SJCRH30 (cell line): Measurements from ENCODE around the gene FERMT1. TPM values are rescaled to one million over a fixed set of nuclear protein-coding genes. Genes with fewer than 3 reads are reported as not detected.
A peak's percentile ranks its signal among the peaks of the same experiment; 100 is the strongest.

Experiments
- DNase-seq, 2 experiments: peaks; one replicate each; pipeline ENCODE4 v3.0.0-alpha.2; 2015 to 2020
- H3K27ac ChIP-seq: fragments of 250-450 bp; sonication (Bioruptor Pico); 2 replicates; pipeline ENCODE4 v1.5.1; 2020; ENCODE audit warnings: mild to moderate bottlenecking, moderate library complexity
- H3K27me3 ChIP-seq: fragments of 250-450 bp; sonication (Bioruptor Pico); 2 replicates; pipeline ENCODE4 v1.5.1; 2020; ENCODE audit warnings: mild to moderate bottlenecking, moderate library complexity
- H3K36me3 ChIP-seq: fragments of 250-450 bp; sonication (Bioruptor Pico); 2 replicates; pipeline ENCODE4 v1.5.1; 2020; ENCODE audit warnings: mild to moderate bottlenecking, moderate library complexity
- H3K4me1 ChIP-seq: fragments of 250-450 bp; sonication (Bioruptor Pico); 2 replicates; pipeline ENCODE4 v1.5.1; 2020; ENCODE audit warnings: mild to moderate bottlenecking, moderate library complexity
- H3K4me3 ChIP-seq: fragments of 250-450 bp; sonication (Bioruptor Pico); 2 replicates; pipeline ENCODE4 v1.5.1; 2020; ENCODE audit warnings: mild to moderate bottlenecking, moderate library complexity
- H3K9me3 ChIP-seq: fragments of 250-450 bp; sonication (Bioruptor Pico); replicated peaks from 2 replicates; pipeline ENCODE4 v1.5.1; 2020; ENCODE audit warnings: mild to moderate bottlenecking, moderate library complexity
- total RNA-seq: library from RNA; depleted of rRNA; stranded (reverse); fragments of >200 nt; shearing (Covaris generic); gene quantifications from 2 replicates; pipeline ENCODE4 v1.2.3, GENCODE V29; 2014

FERMT1 gene
- total RNA-seq, 1 experiment from 2014 or later = 4.7 TPM

DNA sequence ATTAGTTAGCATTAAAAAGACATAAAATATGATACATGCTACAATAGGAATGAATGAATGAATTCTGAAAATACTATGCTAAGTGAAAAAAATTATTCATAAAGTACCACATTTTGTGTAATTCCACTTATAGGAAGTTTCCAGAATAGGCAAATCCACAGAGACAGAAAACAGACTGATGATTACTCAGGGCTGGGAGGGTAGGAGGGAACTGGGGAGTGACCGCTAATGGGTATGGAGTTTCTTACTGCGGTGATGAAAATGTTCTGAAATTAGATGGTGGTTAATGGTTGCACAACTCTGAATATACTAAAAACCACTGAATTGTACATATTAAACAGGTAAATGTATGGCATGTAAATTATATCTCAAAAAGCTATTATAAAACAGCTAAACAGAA, 22.6 kb downstream of the FERMT1 start:
- H3K9me3 ChIP-seq = no peaks in the 10 kb centered on the region
- peaks cover 3% of the 10 kb centered on the region; the same call in 1 of the 2 replicates for H3K36me3 ChIP-seq
- H3K27ac ChIP-seq = no peak overlapping the region
- DNase-seq = no peak
- H3K27me3 ChIP-seq = no peaks in the 10 kb centered on the region
- H3K4me3 ChIP-seq = no peak overlapping the region
- no peaks in the 10 kb centered on the region for H3K4me1 ChIP-seq

DNA sequence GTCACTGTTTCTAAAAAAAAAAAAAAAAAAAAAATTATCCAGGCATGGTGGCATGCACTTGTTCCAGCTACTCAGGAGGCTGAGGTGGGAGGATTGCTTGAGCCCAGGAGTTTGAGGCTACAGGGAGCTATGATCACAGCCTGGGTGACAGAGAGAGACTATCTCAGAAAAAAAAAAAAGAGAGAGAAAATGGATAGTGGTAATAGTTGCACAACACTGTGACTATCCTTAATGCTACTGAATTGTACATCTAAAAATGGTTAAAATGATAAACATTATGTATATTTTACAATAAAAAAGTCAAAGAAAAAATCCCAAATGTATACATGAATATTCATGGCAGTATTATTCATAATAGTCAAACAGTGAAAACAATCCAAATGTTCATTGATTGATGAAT, 23.0 kb downstream of the FERMT1 start:
- Histone ChIP-seq H3K27ac (no peak overlapping the region), H3K27me3 (no peaks in the 10 kb centered on the region), H3K4me3 (no peak overlapping the region), H3K36me3 (peaks cover 3% of the 10 kb centered on the region; the same call in 1 of the 2 replicates), H3K4me1 (no peaks in the 10 kb centered on the region), H3K9me3 (no peaks in the 10 kb centered on the region)
- no peak for DNase-seq

DNA sequence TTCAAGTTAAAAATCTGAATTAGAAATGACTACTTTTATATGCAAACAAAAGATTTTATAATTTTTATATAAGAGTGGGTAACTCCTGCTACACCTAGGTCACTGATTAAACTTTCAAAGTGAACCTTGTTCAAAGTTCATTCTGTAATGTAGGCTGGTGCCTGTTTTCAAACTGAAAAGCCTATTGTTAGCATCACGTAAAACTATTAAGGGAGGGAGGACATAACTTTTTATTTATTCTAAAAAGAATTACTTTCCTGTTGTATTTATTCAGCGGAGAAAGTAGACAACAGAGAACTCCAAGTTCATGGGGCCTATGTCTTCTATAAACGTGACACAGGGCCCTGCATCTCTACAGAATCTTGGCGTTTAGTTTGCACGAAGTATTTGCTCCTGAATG, 27.4 kb downstream of the FERMT1 start:
- H3K9me3 ChIP-seq = no peaks in the 10 kb centered on the region
- peaks cover 11% of the 10 kb centered on the region for H3K36me3 ChIP-seq
- H3K4me3 ChIP-seq = no peak overlapping the region
- DNase-seq = no peak
- no peak overlapping the region for H3K27ac ChIP-seq
- no peaks in the 10 kb centered on the region for H3K4me1 ChIP-seq
- H3K27me3 ChIP-seq = no peaks in the 10 kb centered on the region

DNA sequence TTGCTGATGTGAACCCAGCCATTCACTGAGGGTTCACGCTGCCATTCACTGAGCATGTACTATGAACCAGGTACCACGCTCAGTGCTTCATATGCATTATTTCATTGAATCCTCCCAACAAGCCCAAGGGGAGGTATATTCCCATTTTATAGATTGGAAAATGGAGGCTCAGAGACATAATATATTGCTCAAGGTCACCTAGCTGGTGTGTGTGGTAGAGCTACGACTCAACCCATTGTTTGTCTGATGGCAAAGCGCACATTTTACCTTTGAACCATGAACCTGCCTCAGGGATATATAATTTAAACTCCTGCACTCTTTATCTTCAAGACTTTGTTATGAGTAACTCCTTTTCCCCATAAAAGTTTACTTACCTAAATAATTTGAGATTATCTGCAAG, 28.3 kb downstream of the FERMT1 start:
- H3K4me3 ChIP-seq = no peak overlapping the region
- H3K27ac ChIP-seq = no peak overlapping the region
- H3K9me3 ChIP-seq = no peaks in the 10 kb centered on the region
- DNase-seq = no peak
- no peaks in the 10 kb centered on the region for H3K4me1 ChIP-seq
- no peaks in the 10 kb centered on the region for H3K27me3 ChIP-seq
- peaks cover 11% of the 10 kb centered on the region for H3K36me3 ChIP-seq

DNA sequence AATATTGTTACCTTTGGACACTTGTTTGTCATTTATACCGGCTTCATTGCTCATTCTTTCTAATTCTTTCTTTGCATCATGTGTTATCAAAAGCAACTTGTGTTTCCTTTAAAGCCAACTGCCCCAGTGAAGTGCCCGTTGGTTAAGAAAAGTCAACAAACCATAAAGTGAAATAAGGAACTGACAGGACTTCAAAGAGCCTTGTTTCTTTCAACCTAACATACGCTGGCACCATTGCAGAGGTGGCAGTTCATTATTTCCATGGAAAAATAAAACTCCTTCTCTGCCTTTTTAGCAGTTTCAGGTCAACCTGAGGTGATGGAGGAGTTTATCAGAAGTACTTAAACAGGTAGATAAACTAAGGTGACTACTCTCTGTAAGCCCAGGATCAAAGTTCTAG, 28.8 kb downstream of the FERMT1 start:
- no peaks in the 10 kb centered on the region for H3K9me3 ChIP-seq
- H3K27ac ChIP-seq = no peak overlapping the region
- DNase-seq = no peak
- no peaks in the 10 kb centered on the region for H3K4me1 ChIP-seq
- H3K4me3 ChIP-seq = no peak overlapping the region
- no peaks in the 10 kb centered on the region for H3K27me3 ChIP-seq
- peaks cover 11% of the 10 kb centered on the region for H3K36me3 ChIP-seq

DNA sequence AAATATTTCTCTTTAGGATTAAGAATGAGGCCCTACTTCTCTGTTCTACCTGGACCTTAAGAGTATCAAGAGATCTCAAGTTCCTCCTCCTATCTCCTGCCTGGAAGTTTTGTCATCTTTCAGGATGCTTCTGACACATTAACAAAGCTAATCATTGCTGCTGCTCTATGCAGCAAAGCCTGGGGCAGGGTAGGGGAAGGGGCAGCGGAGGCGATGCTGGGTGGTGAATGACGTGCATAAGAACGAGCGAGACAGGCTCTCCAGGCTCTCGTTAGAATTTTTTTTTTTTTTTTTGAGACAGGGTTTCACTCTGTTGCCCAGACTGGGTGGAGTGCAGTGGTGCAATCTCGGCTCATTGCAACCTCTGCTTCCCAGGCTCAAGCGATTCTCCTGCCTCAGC, 31.2 kb downstream of the FERMT1 start:
- Histone ChIP-seq H3K4me3 (no peak overlapping the region), H3K9me3 (no peaks in the 10 kb centered on the region), H3K36me3 (peaks cover 15% of the 10 kb centered on the region), H3K27ac (no peak overlapping the region), H3K4me1 (no peaks in the 10 kb centered on the region), H3K27me3 (no peaks in the 10 kb centered on the region)
- no peak for DNase-seq

DNA sequence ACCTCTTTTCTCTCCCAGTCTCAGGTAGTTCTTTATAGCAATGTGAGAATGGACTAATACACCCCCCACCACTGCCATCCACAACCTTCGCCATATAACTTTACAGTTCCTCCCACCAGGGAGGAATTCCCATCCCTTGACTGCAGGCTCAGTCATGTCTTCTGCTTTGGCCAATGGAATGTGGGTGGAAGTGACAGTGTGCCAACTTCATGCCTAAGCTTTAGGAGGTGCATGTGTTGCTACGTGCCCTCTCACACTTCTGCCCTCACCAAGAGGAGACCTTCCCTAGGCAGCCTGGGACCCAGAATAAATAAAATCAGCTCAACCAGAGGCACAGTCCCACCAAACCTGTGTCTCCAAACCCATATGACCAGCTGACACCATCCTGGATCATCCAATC, 36.0 kb downstream of the FERMT1 start:
- H3K9me3 ChIP-seq = no peaks in the 10 kb centered on the region
- H3K27me3 ChIP-seq = no peaks in the 10 kb centered on the region
- H3K4me1 ChIP-seq = no peaks in the 10 kb centered on the region
- H3K4me3 ChIP-seq = no peak overlapping the region
- no peak overlapping the region for H3K27ac ChIP-seq
- peaks cover 21% of the 10 kb centered on the region for H3K36me3 ChIP-seq
- DNase-seq = no peak

DNA sequence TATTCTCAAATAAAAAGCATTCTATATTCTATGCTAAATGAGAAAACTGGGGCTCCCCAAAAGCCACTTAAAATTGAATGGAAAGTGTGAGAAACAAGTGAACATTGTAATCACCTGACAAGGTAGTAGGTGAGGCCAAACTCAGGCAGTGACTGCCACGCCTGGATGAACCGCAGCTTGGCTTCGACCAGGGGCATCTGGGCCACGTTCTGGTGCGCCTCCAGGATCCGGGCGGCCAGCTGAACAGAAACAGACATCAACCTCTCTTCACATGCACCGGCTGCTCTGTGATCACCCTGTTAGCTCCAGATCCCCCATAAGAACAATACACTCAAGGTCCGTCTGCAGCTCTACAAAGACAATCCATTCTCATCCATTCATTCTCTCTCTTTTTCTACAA, 38.9 kb downstream of the FERMT1 start:
- Histone ChIP-seq H3K9me3 (no peaks in the 10 kb centered on the region), H3K4me3 (no peak overlapping the region), H3K36me3 (peaks cover 23% of the 10 kb centered on the region), H3K27me3 (no peaks in the 10 kb centered on the region), H3K27ac (no peak overlapping the region), H3K4me1 (no peaks in the 10 kb centered on the region)
- DNase-seq = no peak

DNA sequence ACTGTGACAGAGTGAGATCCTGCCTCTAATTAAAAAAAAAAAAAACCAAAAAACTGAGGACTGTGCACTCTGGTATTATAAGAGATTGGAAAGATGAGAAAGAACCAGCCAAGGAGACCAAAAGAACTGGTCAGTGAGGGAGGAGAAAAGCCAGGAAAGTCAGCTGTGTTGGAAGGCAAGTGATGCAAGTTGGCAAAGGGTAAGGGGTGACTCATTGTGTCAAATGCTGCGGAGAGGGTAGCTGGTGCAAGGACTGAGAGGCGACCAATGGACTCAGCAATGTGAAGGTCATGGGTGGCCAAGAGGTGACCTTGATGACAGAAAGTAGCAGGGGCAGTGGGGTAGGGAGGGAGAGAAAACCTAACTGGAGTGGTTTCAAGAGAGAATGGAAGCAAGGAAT, 41.6 kb downstream of the FERMT1 start:
- no peak for DNase-seq
- no peaks in the 10 kb centered on the region for H3K4me1 ChIP-seq
- H3K9me3 ChIP-seq = no peaks in the 10 kb centered on the region
- no peaks in the 10 kb centered on the region for H3K27me3 ChIP-seq
- no peak overlapping the region for H3K4me3 ChIP-seq
- H3K27ac ChIP-seq = no peak overlapping the region
- H3K36me3 ChIP-seq = peaks cover 16% of the 10 kb centered on the region

DNA sequence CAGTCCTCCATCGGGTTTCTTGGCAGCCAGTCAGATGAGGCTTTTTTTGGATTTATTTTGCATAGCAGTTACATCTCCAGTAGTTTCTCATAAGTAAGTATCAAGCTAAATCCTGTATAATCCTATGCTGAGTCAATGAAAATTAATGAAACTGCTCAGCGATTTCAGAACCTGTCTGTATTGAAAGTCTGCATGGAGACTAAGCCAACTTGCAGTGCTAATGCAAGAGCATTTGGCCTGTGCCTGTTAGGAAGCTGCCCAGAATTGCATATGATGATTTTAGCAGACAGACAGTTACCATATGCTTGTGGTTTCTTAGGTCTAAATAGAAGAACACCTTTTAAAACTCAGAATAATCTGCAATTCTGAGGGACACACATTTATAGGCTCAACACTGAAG, 43.8 kb downstream of the FERMT1 start:
- Histone ChIP-seq H3K4me3 (no peak overlapping the region), H3K4me1 (no peaks in the 10 kb centered on the region), H3K27me3 (no peaks in the 10 kb centered on the region), H3K9me3 (no peaks in the 10 kb centered on the region), H3K27ac (no peak overlapping the region), H3K36me3 (0 out of 2 replicates have a peak, but pooled peaks cover 5% of the 10 kb centered on the region)
- DNase-seq = no peak

DNA sequence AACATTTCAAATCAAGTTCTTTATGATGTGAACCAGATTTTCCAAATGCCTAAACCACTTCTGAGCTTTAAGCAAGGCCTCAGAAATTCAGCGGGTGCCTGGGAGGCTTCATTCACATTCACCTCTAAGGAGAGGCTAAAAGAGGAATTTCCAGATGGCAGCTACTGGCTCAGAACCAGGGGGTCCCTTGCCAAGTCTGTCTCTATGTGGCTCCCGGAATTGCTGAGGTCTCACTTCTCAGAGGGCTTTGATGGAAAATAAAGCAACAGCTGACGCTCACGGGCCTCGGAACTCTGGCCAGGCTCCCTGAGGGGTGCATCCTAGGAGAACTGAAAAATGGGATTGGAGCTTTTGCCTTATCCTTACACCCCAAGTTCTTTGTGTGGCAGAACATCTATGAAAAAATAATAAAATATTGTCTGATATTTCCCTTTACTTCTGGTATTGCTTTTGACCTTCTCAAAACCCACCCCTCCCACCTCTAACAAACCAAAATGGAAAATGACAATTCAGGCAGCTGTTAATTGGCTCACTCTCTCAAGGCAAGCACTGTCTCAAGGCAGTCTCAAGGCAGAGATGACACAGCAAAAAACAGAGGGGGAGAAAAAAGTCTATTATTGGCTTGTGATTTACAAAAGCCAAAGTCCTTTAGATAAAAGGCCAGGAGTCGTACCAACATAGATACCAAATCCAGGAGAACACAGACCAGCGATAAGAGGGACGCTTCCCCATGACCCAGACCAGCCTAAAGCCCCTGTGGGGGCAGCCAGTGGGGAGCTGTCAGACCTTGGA, 47.2 kb downstream of the FERMT1 start:
- H3K4me3 ChIP-seq = no peak overlapping the region
- no peaks in the 10 kb centered on the region for H3K27me3 ChIP-seq
- H3K36me3 ChIP-seq = peaks cover 3% of the 10 kb centered on the region; the same call in 1 of the 2 replicates
- H3K4me1 ChIP-seq = no peaks in the 10 kb centered on the region
- DNase-seq = peak in 1 of 2 experiments; percentile 31
- H3K9me3 ChIP-seq = no peaks in the 10 kb centered on the region
- H3K27ac ChIP-seq = peak overlapping the region; percentile 8

DNA sequence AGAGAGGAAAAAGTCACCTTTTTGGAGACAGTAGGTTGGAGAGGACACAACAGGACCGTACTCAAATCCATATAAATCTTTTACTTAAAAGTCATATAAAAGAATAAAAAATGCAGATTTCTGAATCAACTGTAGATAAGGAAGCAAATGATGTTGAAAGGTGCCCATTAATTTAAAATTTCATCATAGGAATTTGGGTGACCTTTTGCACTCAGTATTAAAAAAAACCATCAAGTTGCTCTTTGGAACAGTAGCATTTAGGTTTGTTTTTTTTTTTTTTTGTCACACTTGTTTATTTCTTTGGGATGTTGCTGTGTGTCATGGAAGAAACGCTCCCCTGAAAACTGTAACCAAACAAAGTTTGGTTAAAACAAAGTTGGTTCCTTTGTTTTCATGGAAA, 48.0 kb downstream of the FERMT1 start:
- Histone ChIP-seq H3K36me3 (peaks cover 3% of the 10 kb centered on the region; the same call in 1 of the 2 replicates), H3K4me1 (no peaks in the 10 kb centered on the region), H3K9me3 (no peaks in the 10 kb centered on the region), H3K27me3 (no peaks in the 10 kb centered on the region), H3K27ac (no peak overlapping the region), H3K4me3 (no peak overlapping the region)
- no peak for DNase-seq

DNA sequence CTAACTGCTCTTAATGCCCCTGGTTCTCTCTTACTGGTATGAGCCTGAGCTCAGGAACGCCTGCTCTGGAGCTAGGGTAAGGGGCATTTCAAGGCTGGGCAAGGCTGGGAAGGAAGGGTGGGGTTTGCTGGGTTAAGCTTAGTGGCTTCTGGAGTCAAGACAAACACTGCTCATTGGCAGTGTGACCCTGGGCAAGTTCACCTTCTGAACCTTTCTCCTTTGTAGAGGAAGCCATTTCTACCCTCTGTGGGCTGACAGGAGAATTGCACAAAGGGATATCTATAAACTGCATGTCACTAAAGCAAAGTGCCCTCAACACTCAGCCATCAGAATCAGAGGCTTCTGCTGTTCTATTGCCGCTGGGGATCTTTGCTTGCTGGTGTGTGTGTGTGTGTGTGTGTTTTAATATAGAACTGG, 48.7 kb downstream of the FERMT1 start:
- no peak overlapping the region for H3K27ac ChIP-seq

DNA sequence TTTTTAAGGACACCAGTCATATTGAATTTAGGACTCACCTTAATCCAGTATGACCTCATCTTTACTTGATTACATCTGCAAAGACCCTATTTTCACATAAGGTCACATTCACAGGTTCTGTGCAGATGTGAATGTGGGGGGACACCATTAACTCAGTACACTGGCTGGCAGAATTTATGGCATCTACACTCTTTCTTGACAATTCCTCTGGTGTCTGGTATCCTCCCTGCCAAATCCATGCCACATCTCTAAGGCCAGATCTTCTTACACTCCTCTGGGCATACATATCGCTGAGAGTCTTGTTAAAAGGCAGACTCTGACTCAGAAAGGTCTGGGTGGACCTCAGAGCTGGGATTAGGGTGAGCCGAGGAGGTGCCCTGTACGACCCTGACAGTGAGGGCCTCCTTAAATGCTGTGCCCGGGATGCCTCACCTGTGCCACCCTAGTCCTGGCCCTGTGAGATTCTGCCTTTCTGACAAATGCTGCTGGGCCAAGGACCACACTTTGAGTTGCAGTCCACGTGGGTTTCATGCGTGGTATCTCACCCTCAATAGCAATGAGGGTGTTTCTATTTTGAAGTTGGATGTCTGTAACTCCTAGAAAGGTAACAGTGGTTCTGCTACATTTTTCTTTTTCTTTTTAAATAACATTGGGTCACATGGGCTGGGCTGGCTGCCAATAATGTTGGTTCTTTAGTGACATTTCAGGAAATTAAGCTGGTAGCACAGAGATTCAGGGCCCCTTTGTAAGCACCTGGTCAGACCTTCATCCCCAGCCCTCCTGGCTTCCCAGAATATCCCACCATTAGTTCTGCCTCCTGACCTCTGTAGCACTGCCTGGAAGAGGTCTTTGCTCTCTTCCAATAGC, 51.8 kb downstream of the FERMT1 start:
- Histone ChIP-seq H3K4me1 (no peaks in the 10 kb centered on the region), H3K27me3 (no peaks in the 10 kb centered on the region), H3K27ac (no peak overlapping the region), H3K4me3 (no peak overlapping the region), H3K9me3 (no peaks in the 10 kb centered on the region), H3K36me3 (no peaks in the 10 kb centered on the region; the same call in 1 of the 2 replicates)
- DNase-seq = no peak

More for the DNA sequence above, 48.7 kb downstream of the FERMT1 start:
- peaks cover 3% of the 10 kb centered on the region; the same call in 1 of the 2 replicates for H3K36me3 ChIP-seq
- no peaks in the 10 kb centered on the region for H3K4me1 ChIP-seq
- H3K9me3 ChIP-seq = no peaks in the 10 kb centered on the region
- H3K27me3 ChIP-seq = no peaks in the 10 kb centered on the region
- H3K4me3 ChIP-seq = no peak overlapping the region
- DNase-seq = peak in 1 of 2 experiments; percentile 40

DNA sequence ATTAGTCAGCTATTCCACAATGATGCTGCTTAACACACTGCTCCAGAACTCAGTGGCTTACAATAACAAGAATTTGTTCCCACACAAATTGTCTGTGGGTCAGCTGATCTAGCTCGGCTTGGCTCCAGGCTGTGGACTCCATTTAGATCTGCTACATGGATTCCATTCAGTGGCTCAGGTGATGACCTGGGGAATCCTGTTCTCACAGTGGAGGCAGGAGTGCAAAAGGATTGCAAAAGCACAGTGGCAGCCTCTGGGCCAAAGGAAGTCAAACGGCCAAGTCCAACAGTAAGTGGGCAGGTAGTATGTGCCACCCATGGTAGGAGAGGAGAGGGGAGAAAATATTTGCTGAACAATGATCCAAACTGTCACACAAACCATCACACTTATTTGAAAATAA, 53.2 kb downstream of the FERMT1 start:
- Histone ChIP-seq H3K27ac (no peak overlapping the region), H3K4me3 (no peak overlapping the region), H3K36me3 (peaks cover 2% of the 10 kb centered on the region; the same call in 1 of the 2 replicates), H3K27me3 (no peaks in the 10 kb centered on the region), H3K4me1 (no peaks in the 10 kb centered on the region), H3K9me3 (no peaks in the 10 kb centered on the region)
- DNase-seq = no peak
